ENCODE data around the gene CELF4. TPM values are rescaled to one million over a fixed set of nuclear protein-coding genes. Genes with fewer than 3 reads are reported as not detected.
"Not testable (repeated sequence)": the region's sequence is repeated elsewhere in the genome, so short reads cannot be mapped to it uniquely, and the experiment has no call there.

Gene CELF4
- total RNA-seq, 1 donor from 2014 or later: not detected

- no peak for DNase-seq (ENCODE audit: extremely low read depth, low read depth, low spot score)
Observed at GRCh38 chr18:37476182-37476581, 89.4 kb downstream of the CELF4 start.

GRCh38 chr18:37473195-37473840, 92.3 kb downstream of the CELF4 start:
- DNase-seq (ENCODE audit: extremely low read depth, low read depth, low spot score): no peak

GRCh38 chr18:37471637-37472036, 94.0 kb downstream of the CELF4 start:
- no peak for DNase-seq (ENCODE audit: extremely low read depth, low read depth, low spot score)

- DNase-seq (ENCODE audit: extremely low read depth, low read depth, low spot score): no peak
Observed at GRCh38 chr18:37470986-37471385, 94.6 kb downstream of the CELF4 start.

- DNase-seq (ENCODE audit: extremely low read depth, low read depth, low spot score): no peak
Observed at GRCh38 chr18:37467002-37467662, 98.5 kb downstream of the CELF4 start.

- DNase-seq (ENCODE audit: extremely low read depth, low read depth, low spot score): no peak
Observed at GRCh38 chr18:37465958-37466357, 99.6 kb downstream of the CELF4 start.

- DNase-seq (ENCODE audit: extremely low read depth, low read depth, low spot score): no peak
Observed at GRCh38 chr18:37464257-37464656, 101.3 kb downstream of the CELF4 start.

- not testable (repeated sequence) for DNase-seq (ENCODE audit: extremely low read depth, low read depth, low spot score)
Observed at GRCh38 chr18:37461329-37461728, 104.3 kb downstream of the CELF4 start.

GRCh38 chr18:37460604-37461003, 105.0 kb downstream of the CELF4 start:
- no peak for DNase-seq (ENCODE audit: extremely low read depth, low read depth, low spot score)

- no peak for DNase-seq (ENCODE audit: extremely low read depth, low read depth, low spot score)
Observed at GRCh38 chr18:37458697-37459096, 106.9 kb downstream of the CELF4 start.

- DNase-seq (ENCODE audit: extremely low read depth, low read depth, low spot score): no peak
Observed at GRCh38 chr18:37457753-37458152, 107.8 kb downstream of the CELF4 start.

GRCh38 chr18:37457341-37457740, 108.3 kb downstream of the CELF4 start:
- no peak for DNase-seq (ENCODE audit: extremely low read depth, low read depth, low spot score)

GRCh38 chr18:37456873-37457272, 108.7 kb downstream of the CELF4 start:
- no peak for DNase-seq (ENCODE audit: extremely low read depth, low read depth, low spot score)

- no peak for DNase-seq (ENCODE audit: extremely low read depth, low read depth, low spot score)
Observed at GRCh38 chr18:37456395-37456794, 109.2 kb downstream of the CELF4 start.

- no peak for DNase-seq (ENCODE audit: extremely low read depth, low read depth, low spot score)
Observed at GRCh38 chr18:37453752-37454151, 111.8 kb downstream of the CELF4 start.

- DNase-seq (ENCODE audit: extremely low read depth, low read depth, low spot score): no peak
Observed at GRCh38 chr18:37452682-37453385, 112.8 kb downstream of the CELF4 start.

- DNase-seq (ENCODE audit: extremely low read depth, low read depth, low spot score): no peak
Observed at GRCh38 chr18:37452015-37452414, 113.6 kb downstream of the CELF4 start.

GRCh38 chr18:37451239-37451825, 114.3 kb downstream of the CELF4 start:
- no peak for DNase-seq (ENCODE audit: extremely low read depth, low read depth, low spot score)

GRCh38 chr18:37450434-37451132, 115.0 kb downstream of the CELF4 start:
- no peak for DNase-seq (ENCODE audit: extremely low read depth, low read depth, low spot score)

GRCh38 chr18:37449618-37450017, 116.0 kb downstream of the CELF4 start:
- DNase-seq (ENCODE audit: extremely low read depth, low read depth, low spot score): no peak

- no peak for DNase-seq (ENCODE audit: extremely low read depth, low read depth, low spot score)
Observed at GRCh38 chr18:37448946-37449345, 116.7 kb downstream of the CELF4 start.
